ENCODE results near the gene APOBEC4. TPM values are rescaled to one million over a fixed set of nuclear protein-coding genes. Genes with fewer than 3 reads are reported as not detected.

The APOBEC4 gene
- total and polyA plus RNA-seq, 2 of the 13 experiments (the other 11 are each of a cell fraction or from before 2014, with no cell fraction given) = not detected

GRCh38 chr1:183634429-183635065 lies 18.6 kb downstream of the APOBEC4 start (continued):
- TF ChIP-seq FOXA1 (IDR thresholded peaks at IDR 0.05) = no peak
- TF ChIP-seq FOXA1 (CRISPR knock-in tag; IDR thresholded peaks at IDR 0.05) = no peak
- TF ChIP-seq ZNF513 (CRISPR knock-in tag; conservative IDR thresholded peaks at IDR 0.05) = no peak
- no peak for TF ChIP-seq NRL (CRISPR knock-in tag; IDR thresholded peaks at IDR 0.05; ENCODE audit: borderline replicate concordance)
- TF ChIP-seq MAFK (conservative IDR thresholded peaks at IDR 0.05 in 1 of 2, IDR thresholded peaks at IDR 0.05 in 1 of 2; ENCODE audit: low read length in 2 of 2) = peak; percentile 11 to 19; a peak in 1 of 4 replicates
- TF ChIP-seq AGO1 (IDR thresholded peaks at IDR 0.05; ENCODE audit: low read depth, low read length, poor library complexity, severe bottlenecking) = no peak
- TF ChIP-seq MEF2D (CRISPR knock-in tag; IDR thresholded peaks at IDR 0.05) = no peak
- TF ChIP-seq ZNF607 (CRISPR knock-in tag; IDR thresholded peaks at IDR 0.05; ENCODE audit: borderline replicate concordance) = no peak
- TF ChIP-seq AKNA (CRISPR knock-in tag; IDR thresholded peaks at IDR 0.05; ENCODE audit: borderline replicate concordance) = no peak
- TF ChIP-seq CBX2 (IDR thresholded peaks at IDR 0.05; ENCODE audit: low read depth, low read length) = no peak
- TF ChIP-seq CBX2 (CRISPR knock-in tag; IDR thresholded peaks at IDR 0.05; ENCODE audit: low read depth) = no peak
- TF ChIP-seq ZNF878 (CRISPR knock-in tag; IDR thresholded peaks at IDR 0.05) = 0 out of 2 replicates have a peak, but pooled peaks have one; percentile 2
- TF ChIP-seq HDAC1 (CRISPR knock-in tag; IDR thresholded peaks at IDR 0.05) = no peak
- 0 out of 2 replicates have a peak, but pooled peaks have one; percentile 9 for TF ChIP-seq ZNF3 (CRISPR knock-in tag; IDR thresholded peaks at IDR 0.05)
- TF ChIP-seq TP53 (CRISPR knock-in tag; conservative IDR thresholded peaks at IDR 0.05) = no peak
- TF ChIP-seq ATF7 (IDR thresholded peaks at IDR 0.05) = no peak
- TF ChIP-seq ATF7 (CRISPR knock-in tag; IDR thresholded peaks at IDR 0.05) = no peak
